SK-N-MC (cell line): ENCODE measurements around the gene KRT24.

Source experiments
- DNase-seq: peaks from one replicate; pipeline ENCODE4 v3.0.0-alpha.2; 2011; ENCODE audit warnings: low read depth, low spot score
- H3K27ac ChIP-seq: fragments of 200-600 bp; sonication (generic); 2 replicates; pipeline ENCODE4 v1.5.1; 2016; ENCODE audit warnings: mixed run types
- H3K36me3 ChIP-seq: fragments of 200-600 bp; sonication (generic); 2 replicates; pipeline ENCODE4 v1.6.1; 2017; ENCODE audit warnings: antibody characterized with exemption, low read length, mixed read lengths; ENCODE audit not compliant: insufficient read depth
- H3K4me3 ChIP-seq: fragments of 200-600 bp; sonication (generic); 2 replicates; pipeline ENCODE4 v1.5.1; 2016
- H3K9ac ChIP-seq: fragments of 200-600 bp; sonication (generic); 2 replicates; pipeline ENCODE4 v1.8.0; 2017; ENCODE audit warnings: mixed run types, mixed read lengths; ENCODE audit not compliant: insufficient read length
- H3K9me3 ChIP-seq: fragments of 200-600 bp; sonication (generic); 2 replicates; pipeline ENCODE4 v1.6.1; 2017; ENCODE audit warnings: low read depth, mild to moderate bottlenecking, antibody characterized with exemption, low read length, moderate library complexity, mixed read lengths
- EZH2 ChIP-seq: fragments of 200-600 bp; sonication (generic); IDR thresholded peaks from one replicate; pipeline ENCODE4 v1.6.1; 2017; ENCODE audit warnings: antibody characterized with exemption
- FOXP2 ChIP-seq: optimal IDR thresholded peaks from 2 replicates; pipeline ENCODE3; 2011; ENCODE audit warnings: mild to moderate bottlenecking, moderate library complexity; ENCODE audit not compliant: insufficient read depth; ENCODE audit errors: extremely low read length, control extremely low read depth
- POLR2AphosphoS5 ChIP-seq: IDR thresholded peaks from 2 replicates; pipeline ENCODE4 v1.6.1; 2012; ENCODE audit warnings: mild to moderate bottlenecking, low read depth, low read length, borderline replicate concordance

KRT24 gene

GRCh38 chr17:40680998-40681397, 22.6 kb downstream of the KRT24 start:
- no peak for DNase-seq
- Histone ChIP-seq H3K27ac (no peak overlapping the region), H3K4me3 (no peak overlapping the region), H3K9ac (no peak overlapping the region), H3K9me3 (no peaks in the 10 kb centered on the region), H3K36me3 (no peaks in the 10 kb centered on the region)
- TF ChIP-seq FOXP2 = no peak
- TF ChIP-seq POLR2AphosphoS5 = no peak
- TF ChIP-seq EZH2 = no peak

- Histone ChIP-seq H3K36me3 (no peaks in the 10 kb centered on the region), H3K4me3 (no peak overlapping the region), H3K27ac (no peak overlapping the region), H3K9me3 (no peaks in the 10 kb centered on the region), H3K9ac (no peak overlapping the region)
- TF ChIP-seq POLR2AphosphoS5 = no peak
- TF ChIP-seq EZH2 = no peak
- no peak for TF ChIP-seq FOXP2
- DNase-seq = no peak
Measured at GRCh38 chr17:40679523-40679907, 24.0 kb downstream of the KRT24 start.

DNA sequence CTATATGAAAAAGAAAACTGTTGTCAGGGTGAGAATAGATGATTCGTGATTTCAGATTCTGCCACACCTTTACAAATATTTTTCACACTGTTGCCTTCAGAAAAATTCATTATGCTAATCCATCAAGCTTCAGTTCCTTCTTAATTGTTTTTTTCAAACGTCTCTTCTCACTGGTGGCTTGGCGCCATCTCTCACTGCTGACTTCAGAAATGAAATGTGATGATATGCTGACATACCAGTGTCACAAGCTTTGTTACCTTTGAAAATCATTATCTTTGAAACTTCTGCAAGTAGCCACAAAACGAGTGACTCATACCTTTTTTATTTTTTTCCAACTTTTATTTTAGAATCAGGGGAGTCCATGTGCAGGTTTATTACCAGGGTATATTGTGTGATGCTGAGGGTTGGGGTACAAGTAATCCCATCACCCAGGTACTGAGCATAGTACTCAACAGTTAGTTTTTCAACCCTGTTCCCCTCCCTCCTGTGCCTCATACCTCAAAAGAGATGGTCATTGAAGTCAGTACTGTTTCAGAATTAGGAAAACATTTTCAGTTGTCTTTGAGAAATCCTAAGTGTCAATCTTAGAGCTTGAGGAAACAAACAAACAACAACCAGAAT, 24.5 kb downstream of the KRT24 start:
- Histone ChIP-seq H3K9me3 (no peaks in the 10 kb centered on the region), H3K36me3 (no peaks in the 10 kb centered on the region), H3K27ac (no peak overlapping the region), H3K4me3 (no peak overlapping the region), H3K9ac (no peak overlapping the region)
- no peak for TF ChIP-seq POLR2AphosphoS5
- no peak for TF ChIP-seq FOXP2
- no peak for TF ChIP-seq EZH2
- no peak for DNase-seq

DNA sequence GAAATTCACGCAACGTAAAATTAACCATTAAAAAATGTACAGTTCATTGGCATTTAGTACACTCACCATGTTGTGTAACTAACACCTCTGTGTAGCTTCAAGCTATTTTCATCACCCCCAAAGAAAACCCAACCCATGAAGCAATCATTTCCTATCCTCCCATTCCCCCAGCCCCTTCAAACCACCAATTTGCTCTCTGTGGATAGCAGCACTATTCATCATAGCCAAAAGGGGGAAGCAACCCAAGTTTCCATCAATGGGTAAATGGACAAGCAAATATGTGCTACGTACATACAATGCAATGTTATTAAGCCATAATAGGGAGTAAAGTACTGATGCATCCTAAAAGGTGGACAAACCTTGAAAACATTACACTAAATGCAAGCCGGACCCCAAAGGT, 27.6 kb downstream of the KRT24 start:
- Histone ChIP-seq H3K4me3 (no peak overlapping the region), H3K9ac (no peak overlapping the region), H3K27ac (no peak overlapping the region), H3K9me3 (no peaks in the 10 kb centered on the region), H3K36me3 (no peaks in the 10 kb centered on the region)
- no peak for TF ChIP-seq FOXP2
- TF ChIP-seq EZH2 = no peak
- TF ChIP-seq POLR2AphosphoS5 = no peak
- DNase-seq = no peak

DNA sequence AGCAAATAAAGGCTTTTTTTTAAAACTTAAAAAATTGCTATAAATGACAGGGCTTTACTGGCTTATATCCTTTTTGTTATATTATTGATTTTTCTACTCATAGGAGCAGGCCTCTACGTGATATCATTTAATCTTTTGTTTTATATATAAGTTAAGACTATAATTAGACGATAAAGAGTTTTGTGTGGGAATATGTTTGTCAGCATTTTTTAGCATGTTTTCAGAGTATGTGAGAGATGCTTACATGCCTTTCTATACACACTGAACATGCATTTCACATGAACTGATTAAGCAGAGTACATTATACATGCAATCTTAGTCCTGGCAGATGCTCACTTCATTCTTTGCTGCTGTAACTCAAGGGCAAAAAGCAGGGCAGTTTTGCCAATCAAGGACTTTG, 30.9 kb downstream of the KRT24 start:
- Histone ChIP-seq H3K36me3 (no peaks in the 10 kb centered on the region), H3K9ac (peak overlapping the region; percentile 28), H3K27ac (no peak overlapping the region), H3K9me3 (no peaks in the 10 kb centered on the region), H3K4me3 (no peak overlapping the region)
- DNase-seq = no peak
- TF ChIP-seq FOXP2 (no peak), POLR2AphosphoS5 (no peak), EZH2 (no peak)

DNA sequence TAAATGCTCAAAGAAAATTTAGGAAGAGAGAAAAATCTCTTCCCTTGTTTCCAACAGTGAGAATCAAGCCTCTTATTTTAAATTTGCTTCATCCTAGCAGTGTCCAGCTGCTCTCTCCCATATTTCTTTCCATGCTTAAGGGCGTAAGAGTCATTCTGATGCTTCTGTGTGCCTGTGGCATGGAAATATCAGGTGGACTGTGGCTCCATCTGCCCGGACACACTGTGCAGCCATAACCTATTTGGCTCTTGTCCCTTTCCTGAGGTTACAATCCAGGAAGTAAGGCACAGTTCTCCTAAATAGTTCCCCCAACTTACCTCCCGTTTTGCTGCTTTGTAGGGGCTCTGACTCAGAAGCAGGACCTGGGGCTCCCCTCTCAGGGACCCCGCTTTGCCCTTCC, 32.3 kb downstream of the KRT24 start:
- no peaks in the 10 kb centered on the region for H3K9me3 ChIP-seq
- H3K27ac ChIP-seq = no peak overlapping the region
- no peak overlapping the region for H3K4me3 ChIP-seq
- no peak for DNase-seq
- H3K9ac ChIP-seq = no peak overlapping the region
- TF ChIP-seq FOXP2 = no peak
- no peak for TF ChIP-seq POLR2AphosphoS5
- TF ChIP-seq EZH2 = no peak
- no peaks in the 10 kb centered on the region for H3K36me3 ChIP-seq

GRCh38 chr17:40666331-40666730, 37.2 kb downstream of the KRT24 start:
- no peak overlapping the region for H3K27ac ChIP-seq
- no peaks in the 10 kb centered on the region for H3K9me3 ChIP-seq
- no peak for TF ChIP-seq EZH2
- TF ChIP-seq POLR2AphosphoS5 = no peak
- TF ChIP-seq FOXP2 = no peak
- no peak overlapping the region for H3K4me3 ChIP-seq
- H3K36me3 ChIP-seq = no peaks in the 10 kb centered on the region
- H3K9ac ChIP-seq = no peak overlapping the region
- DNase-seq = no peak

GRCh38 chr17:40664582-40665333, 38.8 kb downstream of the KRT24 start, which contains the start of gene KRT222:
Gene KRT222, minus strand, starts transcription at chr17:40665177. Its CDS starts 78 bp downstream, at chr17:40665099.
- DNase-seq = no peak
- Histone ChIP-seq H3K4me3 (no peak within 1 kb of the TSS), H3K9me3 (no peaks in the 10 kb centered on the region), H3K36me3 (no peaks in the 10 kb centered on the region), H3K9ac (no peak within 1 kb of the TSS), H3K27ac (no peak within 1 kb of the TSS)
- no peak for TF ChIP-seq POLR2AphosphoS5
- no peak for TF ChIP-seq EZH2
- TF ChIP-seq FOXP2 = no peak
